HG03060 (cell line): ENCODE measurements around the gene XRCC1.

ENCODE experiments used
- ATAC-seq: cut with Tn5 transposase; IDR thresholded peaks from one replicate; pipeline ENCODE4 v1.9.1; 2021; ENCODE audit warnings: low read depth, moderate number of reproducible peaks; ENCODE audit not compliant: unreplicated experiment

The XRCC1 gene

GRCh38 chr19:43575156-43575950 is at the start of gene XRCC1, which contains the start of gene PINLYP:
Gene XRCC1 (minus strand): TSS chr19:43575527. CDS start chr19:43575458, 69 bp downstream.
Gene PINLYP (plus strand): TSS chr19:43575801. CDS start chr19:43577192, 1,391 bp downstream.
- peak; percentile 91 for ATAC-seq

DNA sequence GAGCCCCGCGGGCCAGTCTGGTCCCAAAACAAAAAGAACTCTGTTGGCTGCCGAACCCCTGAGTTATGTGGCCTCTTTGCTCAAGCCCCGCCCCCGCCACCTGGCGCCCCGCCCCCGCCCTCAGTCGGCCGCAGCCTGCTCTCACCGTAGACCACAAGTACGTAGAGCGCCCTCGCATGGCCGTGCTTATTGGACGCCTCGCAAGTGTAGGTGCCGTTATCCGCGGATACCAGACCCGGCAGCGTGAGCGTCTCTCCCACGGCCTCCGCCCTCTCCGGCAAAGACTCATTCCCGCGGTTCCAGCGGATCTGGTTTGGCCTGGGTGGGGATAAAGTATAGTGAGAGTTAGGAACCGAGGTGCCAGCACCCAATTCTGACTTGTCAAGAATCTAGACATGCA is 49.6 kb upstream of the XRCC1 start:
- ATAC-seq, result no peak

DNA sequence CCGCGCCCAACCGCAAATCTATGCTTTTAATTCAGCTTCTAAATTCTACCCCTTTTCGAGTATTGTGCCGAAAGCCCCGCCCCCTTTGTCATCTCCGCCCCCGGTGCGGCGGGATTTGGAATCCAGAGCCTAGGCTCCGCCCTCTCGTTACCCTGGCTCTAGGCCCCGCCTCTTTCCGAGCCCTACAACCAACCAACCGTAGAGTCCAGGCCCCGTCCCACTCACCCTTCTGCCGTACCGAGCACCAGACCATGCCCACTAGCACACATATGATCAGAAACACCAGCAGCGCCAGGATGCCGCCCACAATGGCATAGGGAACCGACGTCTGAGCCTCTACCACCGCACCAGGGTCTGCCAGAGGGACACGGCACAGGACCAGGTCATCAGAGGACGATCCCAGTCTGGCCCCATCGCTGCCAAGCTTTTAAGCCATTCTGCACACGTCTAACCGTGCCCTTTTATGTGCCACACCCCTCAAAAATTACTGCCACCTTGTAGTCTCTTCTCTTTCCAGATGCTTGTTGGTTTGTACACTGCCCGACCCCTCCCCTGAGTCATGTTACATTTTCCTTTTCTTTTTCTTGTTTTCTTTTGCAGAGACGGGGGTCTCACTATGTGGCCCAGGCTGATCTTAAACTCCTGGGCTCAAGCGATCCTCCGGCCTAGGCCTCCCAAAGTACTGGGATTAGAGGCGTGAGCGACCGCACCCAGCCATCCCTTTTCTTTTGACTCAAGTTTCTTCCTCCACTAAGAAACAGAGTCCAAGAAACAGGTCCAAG is 48.8 kb upstream of the XRCC1 start:
- ATAC-seq, result no peak

DNA sequence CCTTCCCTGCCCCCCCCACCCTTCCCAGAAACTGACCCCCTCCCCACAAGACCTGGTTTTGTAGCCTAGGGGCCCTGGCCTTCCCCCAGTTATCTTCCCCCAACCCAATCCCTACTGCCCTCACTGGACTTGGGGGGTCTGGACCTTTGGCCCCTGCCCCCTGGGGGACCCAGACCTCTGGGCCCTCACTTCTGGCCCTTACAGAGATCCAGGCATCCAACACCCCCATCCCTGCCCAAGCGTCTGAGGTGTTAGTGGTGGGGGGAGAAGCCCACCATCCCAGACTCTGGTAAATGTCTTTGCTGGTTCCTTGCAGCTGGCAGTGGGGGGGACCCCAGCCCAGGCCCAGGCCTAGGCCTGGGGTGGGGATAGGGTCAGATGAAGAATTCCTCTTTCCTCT is 47.6 kb upstream of the XRCC1 start:
- ATAC-seq, result no peak

GRCh38 chr19:43622070-43622469 is 46.7 kb upstream of the XRCC1 start:
- no peak for ATAC-seq

GRCh38 chr19:43620061-43621001 is 45.0 kb upstream of the XRCC1 start:
- ATAC-seq, result no peak

DNA sequence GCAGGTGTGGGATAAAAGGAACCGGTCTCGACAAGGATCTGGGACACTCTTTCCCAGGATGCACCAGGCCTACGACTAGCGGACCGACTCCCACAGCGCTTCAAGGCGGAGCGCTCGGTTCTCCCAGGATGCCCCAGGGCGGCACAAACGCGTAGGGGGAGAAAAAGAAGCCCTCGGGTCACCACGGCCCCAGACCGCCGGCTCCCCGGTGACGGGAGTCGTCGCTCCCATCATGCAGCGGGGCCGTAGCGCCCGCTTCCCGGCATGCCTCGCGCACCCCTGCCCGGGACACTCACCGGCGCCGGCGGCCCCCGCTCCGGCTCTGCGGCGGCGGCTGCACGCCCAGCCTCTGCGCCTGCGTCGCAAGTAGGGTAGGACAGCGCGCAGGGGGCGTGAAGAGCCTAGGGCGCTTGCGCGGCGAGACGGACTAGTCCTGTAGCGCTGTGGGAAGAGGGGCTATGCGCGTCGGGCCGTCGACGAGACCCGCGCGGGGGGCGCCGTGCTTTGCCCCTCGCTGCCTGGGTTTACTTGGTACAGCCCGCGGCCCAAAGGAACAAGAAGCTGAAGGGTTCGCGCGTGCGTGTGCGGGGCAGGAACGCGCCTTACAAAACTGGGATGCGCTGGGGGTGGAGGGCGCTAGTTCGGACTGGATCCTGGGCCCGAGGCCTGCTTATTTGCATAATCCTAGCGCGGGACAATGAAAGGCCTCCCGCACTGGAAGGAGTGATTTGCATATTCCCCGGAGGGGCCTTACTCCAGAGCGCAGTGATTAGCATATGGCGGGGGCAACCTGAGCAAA is 44.1 kb upstream of the XRCC1 start, which contains the start of gene ZNF428:
ZNF428 (minus strand) TSS at position 368 of the 799 bp plus-strand sequence. CDS start 5,325 bp downstream, outside the sequence.
- peak; percentile 40 for ATAC-seq

GRCh38 chr19:43618921-43619261 is 43.6 kb upstream of the XRCC1 start:
- no peak for ATAC-seq

DNA sequence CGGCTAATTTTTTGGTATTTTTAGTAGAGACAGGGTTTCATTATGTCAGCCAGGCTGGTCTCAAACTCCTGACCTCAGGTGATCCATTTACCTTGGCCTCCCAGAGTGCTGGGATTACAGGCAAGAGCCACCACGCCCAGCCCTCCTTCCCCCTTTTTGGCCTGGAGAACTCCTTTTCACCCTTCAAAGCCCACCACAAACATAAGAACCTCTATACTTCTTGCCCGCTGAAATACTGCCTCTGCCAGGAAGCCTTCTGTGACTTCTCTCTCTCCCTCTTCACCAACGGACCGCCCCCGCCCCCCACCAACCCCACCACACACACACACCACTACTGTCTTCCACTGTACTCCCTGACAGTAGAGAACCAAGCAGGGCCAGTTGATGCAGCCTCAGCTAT is 41.6 kb upstream of the XRCC1 start:
- no peak for ATAC-seq

DNA sequence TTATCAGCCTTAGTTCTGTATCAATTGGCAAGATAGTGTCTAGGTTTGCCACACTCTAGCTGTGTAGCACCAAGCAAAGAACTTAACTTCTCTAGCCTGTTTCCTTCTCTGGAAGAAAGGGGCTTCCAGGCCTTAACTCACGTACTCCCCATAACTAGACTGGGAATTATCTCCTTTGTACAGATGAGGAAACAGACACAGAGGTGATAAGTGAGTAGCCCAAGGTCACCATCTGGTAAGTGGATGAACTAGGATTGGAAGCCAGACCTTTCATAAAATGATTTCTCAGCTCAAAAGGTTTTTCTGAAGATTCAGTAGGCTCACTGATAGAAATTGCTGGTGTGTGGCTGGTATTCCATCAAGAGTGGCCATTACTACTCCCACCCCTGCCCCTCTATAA is 41.0 kb upstream of the XRCC1 start:
- ATAC-seq, result no peak

- ATAC-seq, result no peak
Measured at GRCh38 chr19:43612374-43612773, 37.0 kb upstream of the XRCC1 start.

DNA sequence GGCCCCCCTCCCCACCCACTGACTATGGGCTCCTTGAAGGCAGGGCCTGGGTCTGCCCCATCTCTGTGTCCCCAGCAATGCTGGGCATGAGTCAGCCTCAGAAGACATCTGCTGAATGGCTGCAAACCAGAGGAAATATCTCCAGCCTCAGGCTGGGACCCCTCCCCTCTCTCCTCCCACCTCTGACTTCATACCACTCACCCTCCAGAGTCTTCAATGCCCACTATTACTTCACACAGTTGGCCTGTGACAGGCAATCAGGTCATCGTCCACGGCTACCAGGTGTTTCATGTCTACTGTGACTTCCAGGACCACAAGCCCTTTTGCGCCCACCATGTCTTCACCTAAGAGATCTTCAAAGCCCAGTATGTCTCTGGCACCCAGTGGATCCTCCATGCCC is 36.5 kb upstream of the XRCC1 start, which contains the start of gene SRRM5:
SRRM5 (plus strand) TSS at position 301 of the 400 bp plus-strand sequence; CDS start at position 335, 34 bp downstream.
- ATAC-seq, result no peak

GRCh38 chr19:43610493-43610892 is 35.2 kb upstream of the XRCC1 start:
- ATAC-seq, result no peak

DNA sequence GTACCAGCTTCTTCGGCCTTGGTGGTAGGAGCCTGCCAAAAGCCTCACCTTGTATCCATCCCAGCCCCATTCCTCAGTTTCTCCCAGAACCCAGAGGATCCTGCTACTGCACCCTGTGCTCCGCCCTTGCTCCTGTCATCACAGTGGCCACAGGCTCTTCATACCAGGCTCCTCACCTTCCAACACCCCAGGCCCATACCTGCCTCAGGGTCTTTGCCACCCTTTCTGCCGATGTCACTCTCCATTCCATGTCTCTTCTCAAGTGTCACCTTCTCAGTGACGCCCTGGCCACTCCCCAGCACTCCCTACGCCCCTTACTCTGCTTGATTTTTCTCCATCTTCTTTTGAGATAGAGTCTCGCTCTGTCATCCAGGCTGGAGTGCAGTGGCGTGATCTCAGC is 34.5 kb upstream of the XRCC1 start:
- no peak for ATAC-seq

- no peak for ATAC-seq
Measured at GRCh38 chr19:43607238-43608205, 32.2 kb upstream of the XRCC1 start.

DNA sequence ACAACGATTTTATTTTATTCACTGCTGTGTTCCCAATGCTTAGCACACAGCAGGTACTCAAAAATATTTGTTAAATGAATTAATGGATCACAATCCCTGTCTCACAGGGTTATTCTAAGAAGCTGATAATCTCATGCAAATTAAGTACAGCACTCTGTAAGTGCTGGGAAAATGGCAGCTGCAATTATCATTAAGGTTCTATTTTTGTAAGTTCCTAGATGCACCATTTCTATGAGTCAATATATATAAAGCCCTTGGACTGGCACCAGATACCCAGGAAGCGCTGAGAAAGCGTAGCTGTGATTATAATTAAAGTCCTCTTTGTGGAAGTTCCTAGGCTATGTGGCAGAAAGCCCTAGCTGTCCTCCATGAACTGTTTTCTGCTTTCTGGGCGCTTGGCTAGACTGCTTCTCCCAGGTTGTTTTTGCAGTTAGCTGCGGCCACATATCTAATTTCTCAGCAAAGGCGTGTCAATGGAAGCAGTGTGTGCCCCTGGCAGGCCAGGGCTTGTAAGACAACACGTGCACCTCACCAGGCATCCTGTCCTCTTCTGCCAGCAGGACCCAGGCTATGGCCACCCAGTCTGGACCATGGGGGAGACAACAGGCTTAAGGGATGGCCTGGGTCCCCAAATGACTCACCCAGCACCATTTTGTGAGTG is 31.4 kb upstream of the XRCC1 start:
- ATAC-seq, result no peak

- ATAC-seq, result no peak
Measured at GRCh38 chr19:43605875-43606568, 30.7 kb upstream of the XRCC1 start.
